Measurements from ENCODE around the gene DAGLB.
A peak's percentile ranks its signal among the peaks of the same experiment; 100 is the strongest.

DAGLB gene

GRCh38 chr7:6430974-6431373 lies 16.8 kb downstream of the DAGLB start:
- no peak overlapping the region for H3K4me3 ChIP-seq (ENCODE audit: low read depth, low read length)
- no peak for TF ChIP-seq CTCF (IDR thresholded peaks at IDR 0.05; ENCODE audit: low read depth, low read length, missing control alignments)
- no peak for DNase-seq (ENCODE audit: low read depth)

- H3K4me3 ChIP-seq (ENCODE audit: low read depth, low read length): no peak overlapping the region
- no peak for DNase-seq (ENCODE audit: low read depth)
- TF ChIP-seq CTCF (IDR thresholded peaks at IDR 0.05; ENCODE audit: low read depth, low read length, missing control alignments): peak; percentile 20
Measured at GRCh38 chr7:6430271-6430940, 17.3 kb downstream of the DAGLB start.

GRCh38 chr7:6425948-6426347 lies 21.8 kb downstream of the DAGLB start:
- no peak overlapping the region for H3K4me3 ChIP-seq (ENCODE audit: low read depth, low read length)
- no peak for TF ChIP-seq CTCF (IDR thresholded peaks at IDR 0.05; ENCODE audit: low read depth, low read length, missing control alignments)
- DNase-seq (ENCODE audit: low read depth): no peak

- no peak for DNase-seq (ENCODE audit: low read depth)
Measured at GRCh38 chr7:6423942-6424701, 23.6 kb downstream of the DAGLB start.

GRCh38 chr7:6422926-6423632 lies 24.7 kb downstream of the DAGLB start:
- no peak for DNase-seq (ENCODE audit: low read depth)
- no peak for TF ChIP-seq CTCF (IDR thresholded peaks at IDR 0.05; ENCODE audit: low read depth, low read length, missing control alignments)
- no peak overlapping the region for H3K4me3 ChIP-seq (ENCODE audit: low read depth, low read length)

More at GRCh38 chr7:6423942-6424701, 23.6 kb downstream of the DAGLB start:
- H3K4me3 ChIP-seq (ENCODE audit: low read depth, low read length): no peak overlapping the region
- no peak for TF ChIP-seq CTCF (IDR thresholded peaks at IDR 0.05; ENCODE audit: low read depth, low read length, missing control alignments)

- TF ChIP-seq CTCF (IDR thresholded peaks at IDR 0.05; ENCODE audit: low read depth, low read length, missing control alignments): no peak
- H3K4me3 ChIP-seq (ENCODE audit: low read depth, low read length): no peak overlapping the region
- no peak for DNase-seq (ENCODE audit: low read depth)
Measured at GRCh38 chr7:6422095-6422494, 25.7 kb downstream of the DAGLB start.
